PC-3 (cell line): ENCODE data around the gene DDI2. TPM values are rescaled to one million over a fixed set of nuclear protein-coding genes. Genes with fewer than 3 reads are reported as not detected.
A peak's percentile ranks its signal among the peaks of the same experiment; 100 is the strongest.

Experiments used
- ATAC-seq: fragments of 200-7000 bp; cut with Tn5 transposase; 2 replicates; pipeline ENCODE4 v1.9.1; 2020; ENCODE audit warnings: mild to moderate bottlenecking, moderate library complexity
- BruUV-seq: library from RNA; stranded (reverse); fragments of 400-500 nt; replicated peaks from 2 replicates; lab custom pipeline; 2021; lab: Mats Ljungman, UMichigan
- CTCF ChIA-PET: fragments of 300-600 bp; sonication (Branson Sonifier 250); formaldehyde crosslinking; loops from one replicate; lab custom pipeline; 2022; ENCODE audit warnings: antibody characterized with exemption; lab: Charles Lee
- POLR2A ChIA-PET: fragments of 300-600 bp; sonication (Branson Sonifier 250); formaldehyde crosslinking; loops from one replicate; lab custom pipeline; 2022; ENCODE audit warnings: antibody characterized with exemption; ENCODE audit not compliant: unreplicated experiment; lab: Charles Lee
- DNase-seq: peaks from one replicate; pipeline ENCODE4 v3.0.0-alpha.2; 2015
- H2AFZ ChIP-seq: fragments of 300-600 bp; sonication (generic); 2 replicates; pipeline ENCODE4 v1.6.0; 2016; ENCODE audit warnings: antibody characterized with exemption, low read length
- H3F3A ChIP-seq: fragments of 300-600 bp; sonication (generic); one replicate; pipeline ENCODE4 v1.6.0; 2017; ENCODE audit warnings: antibody characterized with exemption, low read length, control low read depth, mild to moderate bottlenecking; ENCODE audit not compliant: unreplicated experiment
- H3K27ac ChIP-seq: fragments of 300-600 bp; sonication (generic); 2 replicates; pipeline ENCODE4 v1.5.1; 2016; ENCODE audit warnings: mild to moderate bottlenecking, low read length
- H3K27me3 ChIP-seq: fragments of 300-600 bp; sonication (generic); 2 replicates; pipeline ENCODE4 v1.6.1; 2016; ENCODE audit warnings: low read length, mixed read lengths
- H3K36me3 ChIP-seq: fragments of 300-600 bp; sonication (generic); 2 replicates; pipeline ENCODE4 v1.6.1; 2016; ENCODE audit warnings: low read depth, mixed run types, low read length, mixed read lengths
- H3K4me1 ChIP-seq: fragments of 300-600 bp; sonication (generic); 2 replicates; pipeline ENCODE4 v1.5.1; 2016; ENCODE audit warnings: low read length; ENCODE audit not compliant: insufficient read depth
- H3K4me2 ChIP-seq: fragments of 300-600 bp; sonication (generic); 2 replicates; pipeline ENCODE4 v1.6.0; 2016; ENCODE audit warnings: low read length
- H3K4me3 ChIP-seq: fragments of 300-600 bp; sonication (generic); 2 replicates; pipeline ENCODE4 v1.5.1; 2016; ENCODE audit warnings: mild to moderate bottlenecking, low read length, mixed read lengths
- H3K79me2 ChIP-seq: fragments of 300-600 bp; sonication (generic); 2 replicates; pipeline ENCODE4 v1.6.1; 2017; ENCODE audit warnings: low read length, mixed read lengths
- H3K9ac ChIP-seq: fragments of 300-600 bp; sonication (generic); 2 replicates; pipeline ENCODE4 v1.6.0; 2016; ENCODE audit warnings: mild to moderate bottlenecking, low read length
- H3K9me2 ChIP-seq: fragments of 300-600 bp; sonication (generic); replicated peaks from 2 replicates; pipeline ENCODE4 v1.6.1; 2016; ENCODE audit warnings: mixed run types, low read length, mixed read lengths
- H3K9me3 ChIP-seq: fragments of 300-600 bp; sonication (generic); 2 replicates; pipeline ENCODE4 v1.6.1; 2016; ENCODE audit warnings: low read length, mixed read lengths
- H4K20me1 ChIP-seq: fragments of 300-600 bp; sonication (generic); 2 replicates; pipeline ENCODE4 v1.6.1; 2016; ENCODE audit warnings: low read length, mixed read lengths
- EZH2 ChIP-seq: fragments of 300-600 bp; sonication (generic); IDR thresholded peaks from one replicate; pipeline ENCODE4 v1.6.1; 2017; ENCODE audit warnings: antibody characterized with exemption, mild to moderate bottlenecking, low read length; ENCODE audit not compliant: unreplicated experiment
- EZH2phosphoT487 ChIP-seq: fragments of 300-600 bp; sonication (generic); IDR thresholded peaks from 2 replicates; pipeline ENCODE4 v1.6.1; 2018; ENCODE audit warnings: mild to moderate bottlenecking, antibody characterized with exemption, low read length, borderline replicate concordance
- intact Hi-C: fragments of 100-400 bp; cut with micrococcal nuclease; formaldehyde crosslinking; loops from 2 replicates; pipeline ENCODE4 v1.9.0; 2023
- total RNA-seq: library from RNA; depleted of rRNA; stranded (reverse); fragments of >200 nt; gene quantifications from 2 replicates; pipeline ENCODE4 v1.2.3, GENCODE V29; 2014
- TF ChIP-seq, protein P1 (sequence below): fragments of 300-600 bp; sonication (generic); conservative IDR thresholded peaks from 2 replicates; pipeline ENCODE4 v1.5.1; 2017; ENCODE audit warnings: antibody characterized with exemption, low read depth, mild to moderate bottlenecking, low read length

The DDI2 gene
- total RNA-seq, 1 experiment from 2014 or later = 15.0 TPM

- ChIA-PET CTCF (interaction anchor here (0.5 kb wide), 1 partner anchor 229 kb away, joined by 5 read pairs; no protein-coding TSS in a partner anchor), POLR2A (no interaction called here)
- ATAC-seq (peak; percentile 34), DNase-seq (peak; percentile 84)
- Histone ChIP-seq H3K36me3 (no peaks in the 10 kb centered on the region; the same call in 1 of the 2 replicates), H3K4me3 (peak overlapping the region; percentile 86), H3K4me1 (peaks cover 33% of the 10 kb centered on the region), H3K9me2 (no peaks in the 10 kb centered on the region), H3K9ac (peak overlapping the region; percentile 74), H3F3A (peaks cover 4% of the 10 kb centered on the region), H3K79me2 (peaks cover 74% of the 10 kb centered on the region), H3K27me3 (no peaks in the 10 kb centered on the region), H4K20me1 (peaks cover 36% of the 10 kb centered on the region), H2AFZ (no peak overlapping the region), H3K4me2 (peak overlapping the region; percentile 91), H3K9me3 (no peaks in the 10 kb centered on the region), H3K27ac (peak overlapping the region; percentile 76)
- TF ChIP-seq, protein P1, sequence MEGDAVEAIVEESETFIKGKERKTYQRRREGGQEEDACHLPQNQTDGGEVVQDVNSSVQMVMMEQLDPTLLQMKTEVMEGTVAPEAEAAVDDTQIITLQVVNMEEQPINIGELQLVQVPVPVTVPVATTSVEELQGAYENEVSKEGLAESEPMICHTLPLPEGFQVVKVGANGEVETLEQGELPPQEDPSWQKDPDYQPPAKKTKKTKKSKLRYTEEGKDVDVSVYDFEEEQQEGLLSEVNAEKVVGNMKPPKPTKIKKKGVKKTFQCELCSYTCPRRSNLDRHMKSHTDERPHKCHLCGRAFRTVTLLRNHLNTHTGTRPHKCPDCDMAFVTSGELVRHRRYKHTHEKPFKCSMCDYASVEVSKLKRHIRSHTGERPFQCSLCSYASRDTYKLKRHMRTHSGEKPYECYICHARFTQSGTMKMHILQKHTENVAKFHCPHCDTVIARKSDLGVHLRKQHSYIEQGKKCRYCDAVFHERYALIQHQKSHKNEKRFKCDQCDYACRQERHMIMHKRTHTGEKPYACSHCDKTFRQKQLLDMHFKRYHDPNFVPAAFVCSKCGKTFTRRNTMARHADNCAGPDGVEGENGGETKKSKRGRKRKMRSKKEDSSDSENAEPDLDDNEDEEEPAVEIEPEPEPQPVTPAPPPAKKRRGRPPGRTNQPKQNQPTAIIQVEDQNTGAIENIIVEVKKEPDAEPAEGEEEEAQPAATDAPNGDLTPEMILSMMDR = no peak
- TF ChIP-seq EZH2 (no peak), EZH2phosphoT487 (no peak)
- no TSS peak for BruUV-seq
- intact Hi-C loops = no loop called here
Observed at GRCh38 chr1:15620155-15620545, 2.9 kb downstream of the DDI2 start.

DNA sequence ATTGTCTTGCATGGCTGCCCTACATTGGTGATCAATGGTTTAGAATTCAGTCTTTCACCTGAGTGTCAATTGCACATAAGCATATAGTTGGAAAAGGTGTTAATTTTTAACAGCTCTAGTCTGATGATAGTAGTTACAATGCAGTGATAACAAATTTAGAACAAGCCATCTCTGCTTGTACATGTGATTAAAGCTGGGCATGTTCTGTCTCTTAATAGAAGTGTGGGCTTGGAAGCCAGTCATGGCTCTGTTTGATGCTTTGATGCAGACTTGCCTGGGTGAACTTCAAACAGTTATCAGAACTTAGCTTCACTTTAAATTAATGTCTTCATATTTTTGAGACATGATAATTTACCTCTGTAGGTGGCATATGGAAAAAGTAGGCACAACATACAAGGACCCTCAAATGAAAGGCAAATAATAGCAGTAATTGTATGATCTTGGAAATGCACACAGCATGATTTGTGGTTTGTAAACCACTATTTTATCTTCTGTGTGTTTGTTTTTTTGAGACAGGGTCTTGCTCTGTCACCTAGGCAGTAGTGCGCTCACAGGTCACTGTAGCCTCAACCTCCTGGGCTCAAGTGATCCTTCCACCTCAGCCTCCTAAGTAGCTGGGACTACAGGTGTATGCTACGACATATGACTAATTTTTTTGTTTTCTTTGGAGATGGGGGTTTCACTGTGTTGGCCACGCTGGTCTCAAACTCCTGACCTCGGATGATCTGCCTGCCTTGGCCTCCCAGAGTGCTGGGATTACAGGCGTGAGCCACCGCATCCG is 3.8 kb downstream of the DDI2 start:
- H4K20me1 ChIP-seq = peaks cover 42% of the 10 kb centered on the region

More for the DNA sequence above, 3.8 kb downstream of the DDI2 start:
- peaks cover 4% of the 10 kb centered on the region for H3F3A ChIP-seq
- H3K9me2 ChIP-seq = no peaks in the 10 kb centered on the region
- H3K9ac ChIP-seq = no peak overlapping the region
- H3K36me3 ChIP-seq = peaks cover under 1% of the 10 kb centered on the region; the same call in 1 of the 2 replicates
- peak overlapping the region; percentile 46 for H3K4me3 ChIP-seq
- no peak overlapping the region for H3K27ac ChIP-seq
- BruUV-seq = no TSS peak
- no peaks in the 10 kb centered on the region for H3K27me3 ChIP-seq
- H2AFZ ChIP-seq = no peak overlapping the region
- intact Hi-C loops = no loop called here
- POLR2A ChIA-PET = no interaction called here
- H3K4me1 ChIP-seq = peaks cover 33% of the 10 kb centered on the region
- peak overlapping the region; percentile 91 for H3K4me2 ChIP-seq
- ATAC-seq (no peak), DNase-seq (no peak)
- H3K9me3 ChIP-seq = no peaks in the 10 kb centered on the region
- CTCF ChIA-PET = no interaction called here
- H3K79me2 ChIP-seq = peaks cover 84% of the 10 kb centered on the region
- no peak for TF ChIP-seq EZH2
- TF ChIP-seq, protein P1 = no peak
- TF ChIP-seq EZH2phosphoT487 = no peak
